Heart left ventricle (tissue), 13 donors: ENCODE data around the gene DNM2.

ENCODE experiments used
- POLR2A ChIP-seq, 2 donors: fragments of 450-650 bp; IDR thresholded peaks; one replicate each; pipeline ENCODE4 v1.6.1; 2017; ENCODE audit warnings: antibody characterized with exemption in 2 of 2, mild to moderate bottlenecking in 2 of 2, moderate library complexity in 2 of 2
- TF ChIP-seq, protein P1 (sequence below), 12 donors: fragments of 200-600 bp; sonication (generic) in 4 of 12; IDR thresholded peaks; one replicate each; pipeline versions ENCODE4 v1.5.0 to v1.8.0; 2018 to 2022; ENCODE audit warnings: antibody characterized with exemption in 12 of 12, mild to moderate bottlenecking in 5 of 12
- donor health status: ischemic (EF 13 %, LVEDD 7.1; RV severe dilation, severe dysfunction).
- donor health status: DM: no; HTN: yes; CAD: no.
- donor health status: DM: no; HTN: no; CAD: no.
- donor health status: ischemic (EF 25% LVEDD 6.9; RV normal size, moderate dysfunction).
- donor health status: ischemic (EF 25% LVEDD 5.7; RV mildly dilated, moderate dysfunction).
- donor health status: ischemic (EF 35%, LVEDD 5.7; RV mildly dilated, moderate dysfunction).
- donor health status: nonischemic (EF 11% LVEDD 7.7; RV severe dilation, severe dysfunction).
- donor health status: DM: yes; HTN: yes; CAD: no.
- donor health status: PGD.
- donor health status: ischemic (EF 29% LVEDD 5.4; RV normal size, mild dysfunction).
- donor health status: nonischemic (EF 23%, LVEDD 6.1; RV moderate dilation, normal function).

DNA sequence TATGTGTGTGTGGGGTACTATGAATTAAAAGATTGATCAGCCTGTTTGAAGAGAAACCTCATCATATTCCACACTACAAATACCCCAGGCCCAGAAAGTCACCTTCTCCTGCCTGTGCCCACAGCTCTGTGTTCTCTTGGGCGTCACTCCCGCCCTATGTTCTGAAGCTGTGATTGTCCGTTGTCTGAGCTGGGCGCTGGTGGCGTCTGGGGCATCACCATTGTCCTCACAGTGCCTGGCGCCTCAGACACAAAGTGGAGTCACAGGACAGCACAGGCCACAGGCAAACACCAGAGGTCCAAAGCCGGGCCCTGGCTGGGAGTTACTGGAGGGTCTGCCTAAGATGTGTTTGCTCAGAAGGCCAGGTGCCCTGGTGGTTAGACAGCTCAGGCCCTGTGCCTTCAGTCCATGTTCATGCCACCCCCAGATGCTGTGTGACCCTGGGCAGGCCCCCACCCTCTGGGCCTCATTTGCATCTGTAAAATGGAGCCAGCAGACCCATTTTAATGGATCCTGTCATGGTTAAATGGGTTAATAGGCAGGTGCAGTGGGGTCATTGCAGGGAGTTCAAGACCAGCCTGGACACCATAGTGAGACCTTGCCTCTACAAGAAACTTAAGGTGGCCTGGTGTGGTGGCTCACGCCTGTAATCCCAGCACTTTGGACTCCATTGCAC is 34.5 kb downstream of the DNM2 start:
- TF ChIP-seq, protein P1, sequence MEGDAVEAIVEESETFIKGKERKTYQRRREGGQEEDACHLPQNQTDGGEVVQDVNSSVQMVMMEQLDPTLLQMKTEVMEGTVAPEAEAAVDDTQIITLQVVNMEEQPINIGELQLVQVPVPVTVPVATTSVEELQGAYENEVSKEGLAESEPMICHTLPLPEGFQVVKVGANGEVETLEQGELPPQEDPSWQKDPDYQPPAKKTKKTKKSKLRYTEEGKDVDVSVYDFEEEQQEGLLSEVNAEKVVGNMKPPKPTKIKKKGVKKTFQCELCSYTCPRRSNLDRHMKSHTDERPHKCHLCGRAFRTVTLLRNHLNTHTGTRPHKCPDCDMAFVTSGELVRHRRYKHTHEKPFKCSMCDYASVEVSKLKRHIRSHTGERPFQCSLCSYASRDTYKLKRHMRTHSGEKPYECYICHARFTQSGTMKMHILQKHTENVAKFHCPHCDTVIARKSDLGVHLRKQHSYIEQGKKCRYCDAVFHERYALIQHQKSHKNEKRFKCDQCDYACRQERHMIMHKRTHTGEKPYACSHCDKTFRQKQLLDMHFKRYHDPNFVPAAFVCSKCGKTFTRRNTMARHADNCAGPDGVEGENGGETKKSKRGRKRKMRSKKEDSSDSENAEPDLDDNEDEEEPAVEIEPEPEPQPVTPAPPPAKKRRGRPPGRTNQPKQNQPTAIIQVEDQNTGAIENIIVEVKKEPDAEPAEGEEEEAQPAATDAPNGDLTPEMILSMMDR (IDR thresholded peaks at IDR 0.05): no peak
- TF ChIP-seq POLR2A (IDR thresholded peaks at IDR 0.05): no peak
